GM10248 (cell line): ENCODE measurements around the gene ERGIC1.

Source experiments
- CTCF ChIA-PET: fragments of 300-600 bp; sonication (Branson Sonifier 250); formaldehyde crosslinking; extraction: SDS; loops from one replicate; lab custom pipeline; 2021; ENCODE audit warnings: antibody characterized with exemption; lab: Yijun Ruan, JAX
- POLR2A ChIA-PET: fragments of 350-650 bp; sonication (Branson Sonifier 250); formaldehyde crosslinking; extraction: SDS; loops from one replicate; lab custom pipeline; 2020; ENCODE audit warnings: antibody characterized with exemption; lab: Yijun Ruan, JAX
- DNase-seq: peaks from one replicate; pipeline ENCODE4 v3.0.0; 2012; ENCODE audit errors: extremely low spot score
- TF ChIP-seq, protein P1 (sequence below): IDR thresholded peaks from 2 replicates; pipeline ENCODE4 v1.5.1; 2012; ENCODE audit warnings: mild to moderate bottlenecking, low read depth; ENCODE audit errors: extremely low read depth, missing control alignments, control extremely low read depth

Gene ERGIC1

DNA sequence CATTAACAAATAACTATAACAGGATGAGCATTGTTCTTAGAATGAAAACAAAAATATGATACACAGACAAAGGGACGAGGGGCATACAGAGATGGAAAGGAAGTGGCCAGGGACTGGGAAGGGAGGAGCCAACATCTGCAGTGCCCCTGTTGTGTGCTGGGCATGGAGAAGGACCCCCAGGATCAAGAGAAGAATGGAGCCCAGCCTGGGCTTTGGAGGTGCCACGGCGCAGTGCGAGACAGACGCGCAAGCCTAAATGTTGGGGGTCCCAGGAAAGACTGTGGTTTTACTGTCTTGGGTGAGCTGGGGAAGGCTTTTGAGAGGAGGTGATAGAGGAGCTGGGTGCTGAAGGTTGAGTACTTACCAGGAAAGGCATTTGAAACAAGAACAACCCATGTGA is 34.6 kb upstream of the ERGIC1 start:
- TF ChIP-seq, protein P1, sequence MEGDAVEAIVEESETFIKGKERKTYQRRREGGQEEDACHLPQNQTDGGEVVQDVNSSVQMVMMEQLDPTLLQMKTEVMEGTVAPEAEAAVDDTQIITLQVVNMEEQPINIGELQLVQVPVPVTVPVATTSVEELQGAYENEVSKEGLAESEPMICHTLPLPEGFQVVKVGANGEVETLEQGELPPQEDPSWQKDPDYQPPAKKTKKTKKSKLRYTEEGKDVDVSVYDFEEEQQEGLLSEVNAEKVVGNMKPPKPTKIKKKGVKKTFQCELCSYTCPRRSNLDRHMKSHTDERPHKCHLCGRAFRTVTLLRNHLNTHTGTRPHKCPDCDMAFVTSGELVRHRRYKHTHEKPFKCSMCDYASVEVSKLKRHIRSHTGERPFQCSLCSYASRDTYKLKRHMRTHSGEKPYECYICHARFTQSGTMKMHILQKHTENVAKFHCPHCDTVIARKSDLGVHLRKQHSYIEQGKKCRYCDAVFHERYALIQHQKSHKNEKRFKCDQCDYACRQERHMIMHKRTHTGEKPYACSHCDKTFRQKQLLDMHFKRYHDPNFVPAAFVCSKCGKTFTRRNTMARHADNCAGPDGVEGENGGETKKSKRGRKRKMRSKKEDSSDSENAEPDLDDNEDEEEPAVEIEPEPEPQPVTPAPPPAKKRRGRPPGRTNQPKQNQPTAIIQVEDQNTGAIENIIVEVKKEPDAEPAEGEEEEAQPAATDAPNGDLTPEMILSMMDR, result no peak
- CTCF ChIA-PET, result interaction anchor here (1.0 to 2.5 kb wide), 5 partner anchors 27 to 85 kb away, joined by 3 to 24 read pairs (median 4); partner anchors contain the start of gene DUSP1
- DNase-seq, result no peak
- POLR2A ChIA-PET, result interaction anchor here (1.4 kb wide), 1 partner anchor 29 kb away, joined by 7 read pairs; the partner anchor contains the start of gene DUSP1

DNA sequence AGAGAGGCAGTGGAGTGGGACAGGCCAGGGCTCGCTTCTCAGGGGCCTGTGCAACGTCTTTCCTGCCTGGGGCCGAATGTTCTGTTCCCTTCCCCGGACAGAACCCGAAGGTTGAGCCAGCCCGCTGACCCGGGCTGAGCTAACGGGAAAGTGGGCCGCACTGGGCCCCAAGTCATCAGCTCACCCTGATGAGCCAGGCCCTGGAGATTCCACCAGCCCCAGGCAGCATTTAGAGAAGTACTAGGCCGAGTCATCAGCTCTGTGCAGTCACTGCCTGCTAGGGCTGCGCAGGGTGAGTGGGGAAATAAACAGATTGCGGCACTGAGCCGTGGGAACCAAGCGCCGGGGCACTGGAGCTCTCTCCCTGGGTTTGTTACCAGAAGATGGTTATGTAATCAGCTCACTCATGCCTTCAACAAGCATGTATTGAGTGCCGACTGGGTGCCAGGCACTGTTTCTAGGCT is 33.9 kb upstream of the ERGIC1 start:
- CTCF ChIA-PET, result interaction anchor here (0.7 to 1.5 kb wide), 4 partner anchors 28 to 85 kb away, joined by 3 to 6 read pairs (median 4); no protein-coding TSS in a partner anchor
- DNase-seq, result no peak
- TF ChIP-seq, protein P1, result no peak
- POLR2A ChIA-PET, result interaction anchor here (1.4 kb wide), 1 partner anchor 29 kb away, joined by 7 read pairs; the partner anchor contains the start of gene DUSP1

DNA sequence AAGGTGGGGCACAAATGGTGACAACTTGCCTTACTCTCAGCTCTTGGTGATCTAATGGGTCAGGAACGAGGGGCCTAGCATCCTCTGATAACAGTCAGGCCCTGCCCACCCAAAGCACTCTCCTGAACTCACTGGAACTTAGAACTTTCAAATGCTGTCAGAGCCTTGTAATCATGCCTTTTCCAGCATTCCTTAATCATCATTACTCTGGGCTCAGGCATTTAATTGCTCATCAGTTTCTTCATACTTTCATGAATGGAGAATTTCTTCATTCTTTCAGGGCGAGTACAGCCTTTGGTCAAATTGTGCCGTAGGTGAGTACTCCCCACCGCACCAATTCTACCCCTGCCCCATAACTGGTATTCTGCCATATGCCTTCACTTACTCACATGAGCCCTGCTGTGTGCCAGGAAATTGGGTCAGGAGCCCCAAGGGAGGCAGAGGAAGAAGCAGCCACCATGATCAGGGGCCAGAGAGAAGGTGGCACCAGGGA is 32.8 kb upstream of the ERGIC1 start:
- ChIA-PET POLR2A (interaction anchor here (0.6 kb wide), 2 partner anchors 30 to 167 kb away, joined by 3 read pairs; no protein-coding TSS in a partner anchor), CTCF (no interaction called here)
- no peak for DNase-seq
- TF ChIP-seq, protein P1, result no peak

DNA sequence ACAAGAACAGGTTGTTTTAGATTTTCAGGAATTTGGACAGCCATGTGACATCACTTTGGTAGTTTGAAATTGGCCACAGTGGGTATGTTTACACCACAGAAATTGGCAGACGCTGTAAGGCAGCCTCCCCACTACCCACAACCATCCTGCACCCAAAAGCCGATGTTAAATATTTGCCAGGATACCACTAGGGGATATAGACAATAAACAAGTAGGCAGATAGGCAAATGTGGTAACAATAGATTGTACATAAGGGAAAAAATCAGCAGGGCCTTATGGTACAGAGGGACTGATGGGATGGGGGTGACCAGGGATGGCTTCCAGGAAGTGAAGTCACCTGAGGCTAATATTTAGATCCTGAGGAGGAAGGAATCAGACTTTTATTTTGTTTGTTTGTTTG is 31.9 kb upstream of the ERGIC1 start:
- TF ChIP-seq, protein P1, result no peak
- DNase-seq, result no peak
- POLR2A ChIA-PET, result no interaction called here
- CTCF ChIA-PET, result no interaction called here

DNA sequence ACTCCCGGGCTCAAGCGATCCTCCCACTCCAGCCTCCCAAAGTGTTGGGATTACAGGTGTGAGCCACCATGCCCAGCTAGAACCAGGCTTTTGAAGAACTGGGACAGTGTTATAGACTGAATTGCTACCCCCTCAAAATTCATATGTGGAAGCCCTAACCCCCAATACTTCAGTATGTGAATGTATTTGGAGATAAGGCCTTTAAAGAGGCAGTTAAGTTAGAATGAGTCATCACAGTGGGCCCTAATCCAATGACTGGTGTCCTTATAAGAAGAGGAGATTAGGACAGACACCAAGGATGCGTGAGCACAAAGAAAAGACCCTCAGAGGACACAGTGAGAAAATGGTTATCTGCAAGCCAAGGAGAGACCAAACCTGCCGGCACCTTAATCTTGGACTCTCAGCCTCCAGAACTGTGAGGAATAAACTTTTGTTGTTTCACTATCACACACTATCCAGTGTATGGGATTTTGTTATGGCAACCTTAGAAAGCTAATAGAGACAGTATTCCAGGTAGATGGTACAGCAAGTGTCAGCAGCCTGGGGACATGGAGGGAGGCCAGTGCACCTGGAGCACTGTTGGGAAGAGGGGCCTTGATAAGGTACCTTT is 31.4 kb upstream of the ERGIC1 start:
- TF ChIP-seq, protein P1, result no peak
- CTCF ChIA-PET, result interaction anchor here (1.1 to 1.3 kb wide), 2 partner anchors 30 to 31 kb away, joined by 3 to 4 read pairs; partner anchors contain the start of gene DUSP1
- POLR2A ChIA-PET, result no interaction called here
- no peak for DNase-seq

DNA sequence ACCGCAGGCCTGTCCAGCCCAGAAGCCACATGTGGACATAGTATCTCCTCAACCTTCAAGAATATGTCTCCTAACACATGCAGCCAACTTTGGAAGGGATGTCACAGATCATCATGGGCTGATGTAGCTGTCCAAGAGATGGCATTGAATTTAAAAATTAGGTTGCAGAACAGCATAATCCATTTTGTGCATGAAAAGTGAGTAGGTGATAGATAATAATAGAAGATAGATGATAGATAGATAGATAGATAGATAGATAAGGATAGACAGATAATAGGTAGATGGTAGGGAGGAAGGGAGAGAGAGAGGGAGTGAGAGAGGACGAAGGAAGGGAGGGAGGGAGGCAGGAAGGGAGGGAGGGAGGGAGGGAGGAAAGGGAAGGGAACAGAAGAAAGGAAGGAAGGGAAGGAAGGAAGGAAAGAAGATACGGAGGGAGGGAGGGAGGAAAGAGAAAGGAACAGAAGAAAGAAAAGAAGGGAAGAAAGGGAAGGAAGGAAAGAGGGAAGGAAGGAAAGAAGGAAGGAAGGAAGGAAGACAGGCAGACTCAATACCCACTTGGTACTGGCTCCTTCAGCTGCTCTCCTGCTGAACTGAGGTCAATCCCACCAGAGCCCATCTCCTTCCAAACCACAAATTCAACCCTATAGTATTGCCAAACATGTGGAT is 28.9 kb upstream of the ERGIC1 start:
- ChIA-PET POLR2A (interaction anchor here (0.6 to 0.7 kb wide), 2 partner anchors 14 to 811 kb away, joined by 4 to 8 read pairs; no protein-coding TSS in a partner anchor), CTCF (interaction anchor here (1.1 to 2.0 kb wide), 5 partner anchors 8 to 33 kb away, joined by 3 to 8 read pairs (median 4); no protein-coding TSS in a partner anchor)
- TF ChIP-seq, protein P1, result no peak
- DNase-seq, result no peak
